Measurements from ENCODE around the gene TMEM272.

GRCh38 chr13:51765142-51765515, 79.8 kb downstream of the TMEM272 start:
- no peak for TF ChIP-seq POLR2A (IDR thresholded peaks at IDR 0.05)
- no peak for TF ChIP-seq CTCF (IDR thresholded peaks at IDR 0.05)

All from Peyer's patch (tissue), 4 donors.